GM18502 (cell line): ENCODE results near the gene TTC4.

Experiments used
- ATAC-seq: cut with Tn5 transposase; IDR thresholded peaks from one replicate; pipeline ENCODE4 v1.9.1; 2021; ENCODE audit warnings: mild to moderate bottlenecking; ENCODE audit not compliant: unreplicated experiment, poor library complexity

The TTC4 gene, protein sequence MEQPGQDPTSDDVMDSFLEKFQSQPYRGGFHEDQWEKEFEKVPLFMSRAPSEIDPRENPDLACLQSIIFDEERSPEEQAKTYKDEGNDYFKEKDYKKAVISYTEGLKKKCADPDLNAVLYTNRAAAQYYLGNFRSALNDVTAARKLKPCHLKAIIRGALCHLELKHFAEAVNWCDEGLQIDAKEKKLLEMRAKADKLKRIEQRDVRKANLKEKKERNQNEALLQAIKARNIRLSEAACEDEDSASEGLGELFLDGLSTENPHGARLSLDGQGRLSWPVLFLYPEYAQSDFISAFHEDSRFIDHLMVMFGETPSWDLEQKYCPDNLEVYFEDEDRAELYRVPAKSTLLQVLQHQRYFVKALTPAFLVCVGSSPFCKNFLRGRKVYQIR

DNA sequence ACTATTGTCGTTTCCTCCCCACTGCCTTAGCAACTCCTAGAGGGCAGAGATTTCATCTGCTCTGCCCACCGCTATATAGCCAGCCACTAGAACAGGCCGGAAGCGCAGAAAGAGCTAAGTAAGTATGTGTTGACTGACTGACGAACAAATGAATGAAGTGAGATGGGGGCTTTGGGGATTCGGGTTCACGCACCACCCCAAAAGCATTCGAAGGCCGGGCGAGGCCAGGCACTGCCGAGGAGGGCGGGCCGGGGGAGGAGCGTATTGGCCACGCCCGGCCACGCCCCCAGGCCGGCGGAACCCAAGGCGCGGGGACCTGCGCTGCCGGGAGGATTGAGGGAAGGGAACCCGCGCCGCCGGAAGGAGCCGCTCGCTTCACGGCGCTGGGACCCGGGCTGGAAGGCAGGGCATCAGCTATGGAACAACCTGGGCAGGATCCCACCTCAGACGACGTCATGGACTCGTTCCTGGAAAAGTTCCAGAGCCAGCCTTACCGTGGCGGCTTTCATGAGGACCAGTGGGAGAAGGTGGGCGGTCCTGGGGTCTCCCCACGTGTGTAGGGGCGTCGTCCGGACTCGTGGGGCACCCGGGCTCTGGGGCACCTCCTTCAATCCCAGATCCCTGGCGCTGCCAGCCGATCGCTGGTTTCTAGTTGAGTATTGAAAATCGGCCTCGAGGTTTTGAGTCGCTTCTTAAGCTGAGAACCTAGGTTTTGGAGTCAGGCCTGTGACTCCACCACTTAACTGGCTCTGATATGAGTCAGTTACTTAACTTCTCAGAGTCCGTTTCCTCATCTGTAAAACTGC is at the start of gene TTC4:
Gene TTC4 (plus strand): TSS at position 369 of the 806 bp plus-strand sequence. CDS start 48 bp downstream, at position 417.
- ATAC-seq: peak; percentile 98

DNA sequence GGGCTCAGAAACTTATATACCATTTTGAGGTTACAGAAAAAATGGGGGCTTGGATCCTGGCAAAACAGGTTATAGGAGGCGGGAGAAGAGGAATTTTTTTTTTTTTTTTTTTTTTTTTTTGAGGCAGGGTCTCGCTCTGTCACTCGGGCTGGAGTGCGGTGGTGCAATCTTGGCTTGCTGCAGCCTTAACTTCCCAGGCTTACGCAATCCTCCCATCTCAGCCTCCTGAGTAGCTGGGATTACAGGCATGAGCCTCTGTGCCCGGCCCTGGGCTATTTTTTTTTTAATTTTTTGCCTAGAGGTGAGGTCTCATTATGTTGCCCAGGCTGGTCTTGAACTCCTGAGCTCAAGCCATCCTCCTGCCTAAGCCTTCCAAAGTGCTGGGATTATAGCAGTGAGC is 49.3 kb upstream of the TTC4 start:
- no peak for ATAC-seq

DNA sequence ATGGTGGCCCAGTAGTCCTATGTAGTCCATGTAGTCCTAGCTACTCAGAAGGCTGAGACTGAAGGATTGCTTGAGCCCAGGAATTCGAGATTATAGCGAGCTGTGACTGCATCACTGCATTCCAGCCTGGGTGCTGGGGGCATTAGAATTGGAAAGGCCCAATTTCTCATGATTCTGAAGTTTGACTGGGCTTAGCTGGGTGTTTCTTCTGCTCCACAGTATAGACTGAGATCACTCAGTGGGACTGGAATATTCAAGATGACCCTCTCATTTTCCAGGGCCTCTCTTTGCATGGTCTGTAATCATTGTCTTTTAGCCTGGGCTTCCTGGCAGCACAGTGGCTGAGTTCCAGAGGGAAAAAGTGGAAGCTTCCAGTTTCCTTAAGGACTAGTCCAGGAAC is 47.9 kb upstream of the TTC4 start:
- ATAC-seq: no peak

DNA sequence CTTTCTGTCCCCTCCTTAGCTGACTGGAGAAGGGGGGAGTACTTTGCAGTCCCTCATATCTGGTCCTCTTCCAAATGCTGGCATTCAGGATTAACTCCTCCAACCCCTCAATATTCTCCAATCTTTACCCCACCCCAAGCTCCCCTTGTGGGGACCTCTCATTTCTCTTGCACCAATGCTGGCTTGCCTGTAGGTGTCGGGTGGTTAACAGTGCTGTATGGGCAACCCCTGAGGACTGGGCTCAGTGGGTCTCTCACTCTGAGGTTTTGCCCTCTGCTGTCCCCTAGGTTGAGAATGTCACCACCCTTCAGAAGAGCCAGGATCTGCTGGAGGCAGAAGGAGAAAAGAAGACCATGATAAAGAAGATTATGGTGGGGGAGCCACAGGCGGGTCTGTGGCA is 47.1 kb upstream of the TTC4 start:
- no peak for ATAC-seq

DNA sequence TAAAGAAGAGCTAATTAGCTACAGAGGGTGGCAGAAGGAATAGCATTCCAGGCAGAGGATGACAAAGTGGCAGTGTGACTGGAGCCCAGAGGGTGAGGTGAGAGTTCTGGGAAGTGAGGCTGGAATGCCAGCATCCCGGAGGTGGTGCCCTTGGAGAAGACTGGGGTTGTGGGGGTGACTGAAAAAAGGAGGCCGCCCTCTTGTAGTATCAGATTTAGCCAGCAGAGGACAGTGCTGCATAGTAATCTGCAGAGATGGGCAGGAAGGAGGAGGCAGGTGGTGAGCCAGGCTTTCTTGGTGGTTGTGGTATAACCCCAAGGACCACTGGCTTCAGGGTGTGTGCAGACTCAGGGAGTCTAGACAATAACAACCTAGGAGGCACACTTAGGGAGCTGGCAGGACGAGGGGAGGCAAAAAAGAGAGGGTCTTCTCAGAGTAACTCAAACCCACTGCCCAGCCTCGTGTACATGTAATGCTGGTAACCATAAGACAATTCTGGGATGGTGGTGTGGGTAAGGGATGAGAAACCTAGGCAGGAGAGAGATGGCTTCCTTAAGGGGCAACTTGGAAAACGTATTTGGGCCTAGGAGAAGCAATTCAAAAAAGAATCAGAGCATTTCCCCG is 43.6 kb upstream of the TTC4 start:
- no peak for ATAC-seq

DNA sequence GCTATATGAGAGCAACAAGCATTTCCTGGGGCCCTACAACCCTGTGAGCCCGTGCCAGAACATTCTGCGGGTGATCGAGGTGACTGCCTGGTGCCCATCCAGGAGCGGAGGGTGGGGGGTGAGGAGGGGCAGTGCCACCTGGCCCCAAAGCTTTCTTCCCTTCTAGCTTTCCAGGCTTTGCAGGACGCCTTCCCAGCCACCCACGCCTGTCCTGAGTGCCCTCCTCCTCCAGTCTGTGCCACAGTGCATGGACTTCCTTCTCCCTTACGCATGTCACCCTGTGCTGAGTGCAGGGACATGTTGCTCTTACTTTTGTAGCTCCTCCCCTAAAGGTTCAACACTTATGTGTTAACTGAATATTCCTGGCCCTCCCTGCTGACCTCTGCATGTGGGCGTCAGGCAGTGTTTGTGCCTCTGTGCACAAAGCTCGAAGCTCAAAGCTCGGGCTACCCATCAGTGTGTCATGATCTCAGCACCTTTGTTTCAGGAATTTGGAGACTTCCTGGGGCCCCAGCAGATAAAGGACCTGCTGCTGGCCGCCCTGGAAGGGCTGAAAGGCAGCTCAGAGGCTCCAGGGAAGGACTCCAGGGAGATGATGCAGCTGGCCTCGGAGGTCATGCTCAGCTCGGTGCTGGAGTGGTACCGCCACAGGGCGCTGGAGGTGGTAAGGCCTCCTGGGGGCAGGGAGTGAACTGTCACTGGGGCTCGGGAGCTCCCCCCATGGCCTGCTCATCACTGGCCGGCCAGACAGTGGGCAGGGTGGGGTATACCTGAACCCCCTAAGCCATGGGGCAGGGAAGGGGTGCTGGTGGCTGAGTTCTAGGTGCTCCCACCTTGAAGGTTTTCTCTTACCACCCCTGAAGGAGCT is 36.7 kb upstream of the TTC4 start:
- no peak for ATAC-seq

DNA sequence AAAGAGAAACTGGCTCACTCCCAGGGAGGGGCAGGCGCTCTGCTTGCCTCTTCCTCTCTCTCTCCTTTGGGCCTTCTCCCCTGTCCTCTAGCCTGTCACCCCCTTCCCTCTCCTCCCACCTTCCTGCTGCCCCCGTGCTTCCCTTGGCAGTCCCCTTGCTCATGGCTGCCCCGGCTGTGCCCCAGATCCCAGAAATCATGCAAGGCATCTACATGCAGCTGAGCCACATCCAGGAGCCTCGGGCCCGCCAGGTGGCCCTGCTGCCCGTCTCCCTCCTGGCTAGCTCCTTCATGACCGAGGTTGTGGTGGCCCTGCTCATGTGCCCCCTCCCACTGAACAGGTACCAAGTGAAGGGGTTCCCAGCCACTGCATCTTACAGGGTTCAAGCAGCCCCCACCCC is 36.0 kb upstream of the TTC4 start:
- no peak for ATAC-seq

DNA sequence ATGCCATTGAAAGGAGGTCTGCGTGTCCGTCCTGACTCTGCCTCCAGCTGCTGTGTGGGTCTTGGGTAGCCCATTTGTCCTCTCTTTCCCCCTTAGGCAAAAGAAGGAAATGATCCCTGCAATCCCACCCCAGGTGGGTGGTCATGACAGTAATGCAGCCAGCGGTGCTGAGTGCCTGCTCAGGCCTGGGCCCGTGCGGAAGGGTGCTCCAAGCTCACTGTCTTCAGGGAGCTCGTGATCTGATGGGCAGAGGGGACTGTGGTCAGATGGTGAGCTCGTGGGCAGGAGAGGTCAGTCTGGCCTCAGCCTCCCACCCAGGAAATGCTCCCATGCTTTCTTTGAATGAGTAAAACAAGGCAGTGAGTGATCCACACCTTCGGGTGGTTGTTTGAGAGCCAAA is 35.3 kb upstream of the TTC4 start:
- no peak for ATAC-seq

DNA sequence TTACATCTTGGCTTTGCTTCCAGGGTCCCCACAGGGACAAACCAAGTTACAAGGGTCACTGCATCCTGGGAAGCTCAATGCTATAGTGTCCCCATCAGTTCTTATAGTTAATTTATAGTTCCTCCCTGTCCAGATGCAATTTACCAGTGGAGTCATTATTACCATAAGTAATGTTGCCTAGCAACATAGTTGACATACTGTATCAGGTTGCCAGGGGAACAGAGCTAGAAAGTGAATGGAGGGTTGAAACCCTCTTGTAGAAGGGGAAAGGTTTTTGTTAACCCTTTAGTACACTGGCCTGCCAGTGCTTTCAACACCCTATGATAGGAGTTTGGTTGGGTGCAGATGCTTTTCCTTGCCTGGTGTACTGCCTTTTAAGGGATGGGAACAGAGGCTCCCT is 34.3 kb upstream of the TTC4 start:
- no peak for ATAC-seq

DNA sequence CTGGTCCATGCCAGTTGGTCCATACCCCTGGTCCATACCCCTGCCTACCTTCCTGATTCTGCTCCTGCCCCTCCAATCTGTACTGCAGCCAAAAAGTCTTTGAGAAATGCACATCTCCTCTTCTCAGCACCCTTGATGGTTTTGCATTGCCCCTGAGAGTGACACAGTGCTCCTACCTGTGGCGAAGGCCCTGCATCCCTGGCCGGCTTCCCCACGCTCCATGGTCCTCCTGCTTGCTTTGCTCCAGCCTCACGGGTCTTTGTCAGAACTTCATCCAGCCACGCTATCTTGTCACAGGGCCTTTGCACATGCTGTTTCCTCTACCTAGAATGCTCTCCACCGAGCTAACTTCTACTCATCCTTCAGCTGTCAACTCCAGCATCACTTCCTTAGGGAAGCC is 32.2 kb upstream of the TTC4 start:
- no peak for ATAC-seq

DNA sequence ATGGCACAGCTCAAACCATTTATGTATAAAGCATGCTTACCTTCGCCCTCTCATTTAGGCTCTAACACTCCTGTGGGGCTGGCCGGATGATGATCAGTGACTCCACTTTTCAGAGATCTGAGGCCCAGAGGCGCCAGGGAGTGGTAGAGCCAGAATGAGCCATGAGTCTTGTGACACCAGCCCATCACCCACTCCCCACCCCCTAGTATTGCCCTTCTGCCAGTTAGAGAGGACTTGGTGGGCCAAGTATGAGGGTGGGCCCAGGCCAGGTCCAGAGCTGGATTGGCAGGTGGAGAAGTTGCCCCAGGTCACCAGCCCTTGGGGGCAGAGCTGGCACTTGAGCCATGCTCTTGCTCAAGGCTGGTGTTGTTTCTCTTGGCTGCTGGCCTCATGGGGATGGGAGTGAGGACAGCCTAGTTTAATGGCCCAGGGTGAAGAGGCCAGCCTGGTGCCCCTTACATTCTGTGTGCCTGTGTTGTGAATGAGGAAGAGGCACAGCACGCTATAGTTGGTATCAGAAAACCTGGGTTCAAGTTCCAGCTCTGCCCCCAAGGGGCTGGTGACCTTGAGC is 30.2 kb upstream of the TTC4 start:
- no peak for ATAC-seq

DNA sequence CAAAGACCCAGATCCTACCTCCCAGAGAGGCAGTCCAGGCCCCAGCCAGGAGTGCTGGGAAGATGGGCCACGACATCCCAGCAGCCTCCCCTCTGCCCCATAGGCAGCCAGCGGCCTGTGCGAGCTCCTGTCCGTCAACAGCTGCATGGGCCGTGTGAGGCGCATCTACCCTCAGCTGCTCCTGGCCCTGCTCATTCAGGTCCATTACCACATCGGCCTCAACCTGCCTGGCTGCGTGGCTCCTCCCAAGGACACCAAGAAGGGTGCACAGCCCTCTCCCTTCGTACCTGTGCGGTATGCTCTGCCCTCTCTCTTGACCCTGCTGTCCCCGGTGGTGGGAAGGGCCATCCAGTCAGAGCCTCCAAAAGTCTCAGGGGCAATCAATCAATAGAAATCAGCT is 29.5 kb upstream of the TTC4 start:
- ATAC-seq: no peak

DNA sequence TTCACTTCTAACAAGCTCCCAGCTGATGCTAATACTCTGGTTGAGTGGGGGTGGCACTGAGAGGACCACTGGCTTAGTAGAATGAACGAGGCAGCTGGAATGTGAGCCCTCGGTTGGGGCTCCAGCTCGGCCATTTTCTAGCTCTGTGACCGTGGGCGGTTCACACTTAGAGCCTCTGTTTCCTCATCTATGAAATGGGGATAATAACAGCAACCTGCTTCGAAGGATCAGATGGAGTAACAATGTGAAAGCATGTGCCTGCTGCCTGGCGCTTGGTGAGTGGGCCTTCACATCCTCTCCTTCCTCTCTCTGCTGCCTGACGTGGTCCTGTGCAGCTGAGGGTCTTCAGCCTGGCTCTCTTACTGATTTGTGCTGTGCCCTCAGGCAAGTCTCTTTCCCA is 20.9 kb upstream of the TTC4 start:
- no peak for ATAC-seq

DNA sequence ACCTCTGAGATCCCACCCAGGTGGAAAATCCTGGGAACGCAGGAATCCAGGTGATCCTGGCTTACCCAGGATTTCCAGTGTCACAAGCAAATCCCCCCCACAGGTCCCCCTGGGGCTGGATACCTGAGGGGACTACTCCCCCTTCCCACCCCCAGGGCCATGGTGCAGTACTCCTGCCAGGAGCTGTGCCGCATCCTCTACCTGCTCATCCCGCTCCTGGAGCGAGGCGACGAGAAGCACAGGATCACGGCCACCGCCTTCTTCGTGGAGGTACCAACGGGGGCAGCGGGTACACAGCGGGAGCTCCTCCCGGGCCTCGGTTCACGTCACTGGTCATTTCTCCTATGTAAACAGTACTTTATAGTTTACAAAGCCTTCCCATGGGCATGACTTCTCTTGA is 20.4 kb upstream of the TTC4 start:
- ATAC-seq: no peak

DNA sequence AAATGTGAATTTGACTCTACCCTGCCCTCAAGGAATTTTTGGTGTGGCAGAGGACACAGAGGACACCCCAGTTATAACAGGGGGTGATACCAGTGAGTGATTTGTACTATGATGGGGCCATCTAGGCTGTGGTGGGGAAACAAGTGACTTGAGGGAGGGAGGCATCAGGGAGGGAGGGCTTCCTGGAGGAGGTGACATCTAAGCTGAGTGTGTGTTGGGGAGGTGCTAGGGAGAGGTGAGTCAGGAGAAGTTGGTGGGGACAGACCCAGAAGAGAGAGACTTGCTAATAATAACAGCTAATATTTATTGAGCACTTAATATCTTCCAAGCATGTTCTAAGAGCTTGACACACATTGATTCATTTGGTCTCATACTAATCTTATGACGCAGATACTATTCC is 19.9 kb upstream of the TTC4 start:
- ATAC-seq: no peak

DNA sequence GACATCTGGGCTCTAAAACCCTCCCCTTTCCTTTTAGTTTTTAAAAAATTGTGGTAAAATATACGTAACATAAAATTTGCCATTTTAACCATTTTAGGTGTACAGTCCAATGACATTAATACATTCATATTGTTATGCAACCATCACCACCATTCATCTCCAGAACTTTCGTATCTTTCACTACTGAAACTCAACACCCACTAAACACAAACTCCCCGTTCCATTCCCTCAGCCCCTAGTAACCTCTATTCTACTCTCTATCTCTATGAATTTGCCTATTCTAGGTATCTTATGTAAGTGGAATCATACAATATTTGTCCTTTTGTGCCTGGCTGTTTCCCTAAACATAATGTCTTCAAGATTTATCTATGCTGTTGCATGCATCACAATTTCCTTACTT is 19.4 kb upstream of the TTC4 start:
- ATAC-seq: no peak

DNA sequence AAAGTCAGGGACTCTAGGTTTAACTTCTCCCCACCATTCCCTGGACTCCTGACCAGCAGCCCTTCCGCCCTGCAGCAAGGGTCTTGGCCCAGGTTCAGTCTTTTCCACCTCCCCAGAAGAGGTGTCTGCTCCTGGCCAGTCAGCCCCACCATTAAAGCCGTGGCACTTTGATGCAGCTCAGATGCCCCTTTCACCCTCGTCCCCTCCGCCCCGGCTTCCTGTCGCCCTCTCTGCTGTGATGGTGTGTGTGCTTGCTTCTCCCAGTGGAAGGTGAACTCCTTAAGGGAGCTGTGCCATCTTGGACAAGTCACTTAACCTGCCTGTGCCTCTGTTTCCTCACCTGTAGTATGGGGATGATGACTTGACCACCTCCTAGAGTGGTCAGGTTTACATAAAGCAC is 17.8 kb upstream of the TTC4 start:
- ATAC-seq: no peak

DNA sequence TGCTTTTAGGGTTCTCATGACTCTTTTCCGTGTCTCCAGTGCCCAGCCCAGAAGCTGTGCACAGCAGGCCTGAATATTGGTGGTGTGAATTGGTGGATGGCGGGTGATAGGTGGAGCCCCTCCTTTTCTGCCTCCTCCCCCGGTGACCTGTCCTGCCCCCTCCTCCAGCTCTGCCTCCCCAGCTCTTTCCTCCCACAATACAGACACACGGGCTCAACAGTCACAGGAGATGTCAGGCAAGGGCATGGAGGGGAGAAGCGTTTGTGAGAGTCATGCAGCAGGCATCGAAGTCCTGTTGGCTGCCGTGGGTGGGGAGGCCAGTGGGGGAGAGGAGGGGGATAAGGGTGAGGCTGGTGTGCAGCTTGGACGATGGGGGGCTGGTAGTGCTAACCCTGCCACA is 17.3 kb upstream of the TTC4 start:
- no peak for ATAC-seq

DNA sequence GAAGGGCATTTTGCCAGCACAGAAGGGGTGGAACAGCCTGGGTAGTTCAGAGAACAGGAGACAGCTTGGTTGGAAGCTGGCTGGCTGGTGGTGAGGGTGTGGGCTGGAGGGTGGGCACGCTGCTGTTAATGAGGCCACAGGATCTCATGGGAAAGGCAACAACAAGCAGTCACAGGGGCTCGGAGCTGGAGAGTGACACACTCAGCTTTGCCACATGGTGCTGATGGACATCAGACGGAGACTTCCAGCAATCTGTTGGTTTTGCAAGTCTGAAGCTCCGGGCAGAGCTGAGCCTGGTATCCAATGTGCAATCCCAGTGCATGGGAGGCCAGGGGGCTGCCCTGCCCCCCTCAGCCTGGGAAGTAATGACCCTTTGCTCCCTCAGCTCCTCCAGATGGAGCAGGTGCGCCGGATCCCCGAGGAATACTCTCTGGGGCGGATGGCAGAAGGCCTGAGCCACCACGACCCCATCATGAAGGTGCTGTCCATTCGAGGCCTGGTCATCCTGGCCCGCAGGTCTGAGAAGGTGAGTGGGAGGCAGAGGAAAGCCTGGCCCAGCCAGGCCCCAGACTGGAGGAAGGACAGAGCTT is 15.6 kb upstream of the TTC4 start:
- ATAC-seq: no peak

DNA sequence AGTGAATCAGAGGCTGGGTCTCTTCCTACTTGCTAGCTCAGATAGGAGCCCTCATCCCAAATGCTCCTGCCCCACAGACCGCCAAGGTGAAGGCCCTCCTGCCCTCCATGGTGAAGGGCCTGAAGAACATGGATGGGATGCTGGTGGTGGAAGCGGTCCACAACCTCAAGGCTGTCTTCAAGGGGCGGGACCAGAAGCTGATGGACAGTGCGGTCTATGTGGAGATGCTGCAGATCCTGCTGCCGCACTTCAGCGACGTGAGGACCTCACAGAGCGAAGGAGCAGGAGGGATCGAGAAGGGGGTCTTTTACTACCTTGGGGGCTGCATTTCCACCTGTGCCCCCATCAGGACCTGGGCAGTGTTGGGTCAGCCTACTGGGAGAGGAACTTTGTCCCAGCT is 14.6 kb upstream of the TTC4 start:
- no peak for ATAC-seq
